ENCODE data around the gene ENO4. TPM values are rescaled to one million over a fixed set of nuclear protein-coding genes. Genes with fewer than 3 reads are reported as not detected.

ENO4 gene
- total RNA-seq, 1 donor from 2014 or later = not detected

GRCh38 chr10:116835658-116836057 lies 13.6 kb upstream of the ENO4 start:
- peaks cover 7% of the 10 kb centered on the region for H3K27me3 Mint-ChIP-seq (ENCODE audit: insufficient read depth)
- H3K9me3 Mint-ChIP-seq = no peaks in the 10 kb centered on the region
- no peak overlapping the region for H3K27ac Mint-ChIP-seq
- no peaks in the 10 kb centered on the region for H3K36me3 Mint-ChIP-seq (ENCODE audit: low read depth)
- intact Hi-C loops (cut with micrococcal nuclease) = no loop called here
- no peaks in the 10 kb centered on the region for H3K4me1 Mint-ChIP-seq (ENCODE audit: low read depth)
- no peak overlapping the region for H3K4me3 Mint-ChIP-seq
- no peak for DNase-seq (ENCODE audit: low spot score)

GRCh38 chr10:116836083-116836482 lies 13.2 kb upstream of the ENO4 start:
- Mint-ChIP-seq H3K4me1 (ENCODE audit: low read depth) (no peaks in the 10 kb centered on the region), H3K27me3 (ENCODE audit: insufficient read depth) (peaks cover 9% of the 10 kb centered on the region), H3K27ac (no peak overlapping the region), H3K4me3 (no peak overlapping the region), H3K9me3 (no peaks in the 10 kb centered on the region), H3K36me3 (ENCODE audit: low read depth) (no peaks in the 10 kb centered on the region)
- DNase-seq (ENCODE audit: low spot score) = no peak
- intact Hi-C loops (cut with micrococcal nuclease) = no loop called here

DNA sequence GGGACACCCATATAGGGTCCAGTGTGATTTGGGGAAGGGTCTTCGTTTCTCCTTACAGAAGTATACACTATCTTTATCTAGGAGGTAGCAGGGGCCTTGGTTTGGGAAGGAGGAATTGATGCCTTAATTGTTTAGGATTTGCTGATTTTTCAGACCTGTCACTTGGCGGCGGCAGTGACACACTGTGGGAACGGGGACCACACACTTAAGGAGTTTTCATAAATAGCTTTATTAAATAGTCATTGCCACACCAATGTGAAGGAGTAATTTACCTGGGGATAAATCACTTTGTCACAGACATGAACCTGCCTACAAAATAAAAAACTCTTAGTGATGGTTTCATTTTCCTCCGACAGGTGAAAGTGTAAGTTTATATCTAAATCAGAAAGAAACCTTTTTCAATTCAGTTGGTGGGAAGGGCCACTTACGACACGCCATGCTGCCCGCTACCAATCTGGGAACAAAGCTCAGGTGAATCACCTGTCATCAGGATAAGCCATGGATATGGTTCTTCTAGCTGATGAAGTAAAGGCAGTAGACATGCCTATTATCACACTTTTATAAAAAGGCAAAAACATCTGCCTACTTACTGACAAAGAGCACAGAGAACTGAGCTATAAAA lies 12.3 kb upstream of the ENO4 start:
- no peak for DNase-seq (ENCODE audit: low spot score)
- Mint-ChIP-seq H3K4me3 (no peak overlapping the region), H3K27ac (no peak overlapping the region), H3K27me3 (ENCODE audit: insufficient read depth) (peaks cover 9% of the 10 kb centered on the region), H3K4me1 (ENCODE audit: low read depth) (no peaks in the 10 kb centered on the region), H3K9me3 (no peaks in the 10 kb centered on the region), H3K36me3 (ENCODE audit: low read depth) (no peaks in the 10 kb centered on the region)
- intact Hi-C loops (cut with micrococcal nuclease) = no loop called here

GRCh38 chr10:116838143-116838725 lies 11.1 kb upstream of the ENO4 start:
- DNase-seq (ENCODE audit: low spot score) = no peak
- Mint-ChIP-seq H3K4me3 (no peak overlapping the region), H3K27me3 (ENCODE audit: insufficient read depth) (peaks cover 9% of the 10 kb centered on the region), H3K27ac (no peak overlapping the region), H3K36me3 (ENCODE audit: low read depth) (no peaks in the 10 kb centered on the region), H3K4me1 (ENCODE audit: low read depth) (no peaks in the 10 kb centered on the region), H3K9me3 (no peaks in the 10 kb centered on the region)
- intact Hi-C loops (cut with micrococcal nuclease) = no loop called here

GRCh38 chr10:116840389-116841075 lies 8.8 kb upstream of the ENO4 start:
- no peaks in the 10 kb centered on the region for H3K36me3 Mint-ChIP-seq (ENCODE audit: low read depth)
- DNase-seq (ENCODE audit: low spot score) = no peak
- H3K4me3 Mint-ChIP-seq = no peak overlapping the region
- peaks cover 7% of the 10 kb centered on the region for H3K27me3 Mint-ChIP-seq (ENCODE audit: insufficient read depth)
- no peak overlapping the region for H3K27ac Mint-ChIP-seq
- H3K4me1 Mint-ChIP-seq (ENCODE audit: low read depth) = no peaks in the 10 kb centered on the region
- intact Hi-C loops (cut with micrococcal nuclease) = no loop called here
- no peaks in the 10 kb centered on the region for H3K9me3 Mint-ChIP-seq

DNA sequence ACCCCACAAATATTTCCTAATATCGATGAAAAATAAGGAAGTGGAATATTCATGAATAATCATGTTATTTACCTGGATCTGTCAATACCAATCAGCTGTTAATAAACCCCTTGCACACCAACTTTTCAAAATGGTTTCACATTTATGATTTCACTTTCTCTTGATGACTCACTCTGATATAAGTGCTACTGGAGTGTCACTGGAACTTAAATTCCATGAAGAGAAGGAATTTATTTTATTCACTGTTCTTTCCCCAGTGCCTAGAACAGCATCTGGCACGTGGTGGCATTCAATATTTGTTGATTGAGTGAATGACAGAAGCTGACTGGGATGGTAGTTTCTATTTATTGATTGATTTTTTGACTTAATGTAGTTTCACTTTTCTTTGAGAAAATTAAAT lies 3.5 kb upstream of the ENO4 start:
- no peaks in the 10 kb centered on the region for H3K36me3 Mint-ChIP-seq (ENCODE audit: low read depth)
- intact Hi-C loops (cut with micrococcal nuclease) = no loop called here
- peaks cover 38% of the 10 kb centered on the region for H3K27me3 Mint-ChIP-seq (ENCODE audit: insufficient read depth)
- H3K4me3 Mint-ChIP-seq = no peak overlapping the region
- no peak for DNase-seq (ENCODE audit: low spot score)
- no peak overlapping the region for H3K27ac Mint-ChIP-seq
- peaks cover 10% of the 10 kb centered on the region for H3K4me1 Mint-ChIP-seq (ENCODE audit: low read depth)
- no peaks in the 10 kb centered on the region for H3K9me3 Mint-ChIP-seq

- Mint-ChIP-seq H3K4me3 (no peak overlapping the region), H3K4me1 (ENCODE audit: low read depth) (peaks cover 10% of the 10 kb centered on the region), H3K36me3 (ENCODE audit: low read depth) (no peaks in the 10 kb centered on the region), H3K27ac (no peak overlapping the region), H3K27me3 (ENCODE audit: insufficient read depth) (peaks cover 47% of the 10 kb centered on the region), H3K9me3 (no peaks in the 10 kb centered on the region)
- intact Hi-C loops (cut with micrococcal nuclease) = no loop called here
- DNase-seq (ENCODE audit: low spot score) = no peak
These were observed 1.0 kb upstream of the ENO4 start for GRCh38 chr10:116848032-116848943.

GRCh38 chr10:116848944-116849247 lies 403 bp upstream of the ENO4 start:
- no peak for DNase-seq (ENCODE audit: low spot score)
- H3K9me3 Mint-ChIP-seq = no peaks in the 10 kb centered on the region
- peaks cover 10% of the 10 kb centered on the region for H3K4me1 Mint-ChIP-seq (ENCODE audit: low read depth)
- H3K27me3 Mint-ChIP-seq (ENCODE audit: insufficient read depth) = peaks cover 47% of the 10 kb centered on the region
- no peaks in the 10 kb centered on the region for H3K36me3 Mint-ChIP-seq (ENCODE audit: low read depth)
- H3K27ac Mint-ChIP-seq = no peak overlapping the region
- intact Hi-C loops (cut with micrococcal nuclease) = no loop called here
- no peak overlapping the region for H3K4me3 Mint-ChIP-seq

GRCh38 chr10:116850058-116850611 lies 836 bp downstream of the ENO4 start:
- Mint-ChIP-seq H3K4me1 (ENCODE audit: low read depth) (peaks cover 10% of the 10 kb centered on the region), H3K4me3 (no peak overlapping the region), H3K27me3 (ENCODE audit: insufficient read depth) (peaks cover 47% of the 10 kb centered on the region), H3K27ac (no peak overlapping the region), H3K9me3 (no peaks in the 10 kb centered on the region), H3K36me3 (ENCODE audit: low read depth) (no peaks in the 10 kb centered on the region)
- DNase-seq (ENCODE audit: low spot score) = no peak
- intact Hi-C loops (cut with micrococcal nuclease) = no loop called here

DNA sequence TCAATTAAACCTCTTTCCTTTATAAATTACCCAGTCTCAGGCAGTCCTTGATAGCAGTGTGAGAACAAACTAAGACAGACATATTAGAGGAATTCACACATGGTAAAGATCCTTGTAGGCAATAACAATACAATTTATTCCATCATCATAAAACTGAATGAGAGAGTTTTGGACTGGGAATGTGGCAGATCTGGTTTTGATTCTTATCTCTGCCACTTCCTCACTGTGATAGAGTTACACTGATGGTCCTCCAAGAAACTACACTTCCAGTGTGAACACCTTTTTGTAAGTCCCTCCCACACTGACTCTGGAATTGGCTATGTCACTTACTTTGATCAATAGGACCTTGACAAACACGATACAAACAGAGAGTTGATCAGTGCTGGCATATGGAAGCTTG lies 2.9 kb downstream of the ENO4 start:
- intact Hi-C loops (cut with micrococcal nuclease) = no loop called here
- Mint-ChIP-seq H3K4me1 (ENCODE audit: low read depth) (peaks cover 10% of the 10 kb centered on the region), H3K4me3 (no peak overlapping the region), H3K9me3 (no peaks in the 10 kb centered on the region), H3K36me3 (ENCODE audit: low read depth) (no peaks in the 10 kb centered on the region), H3K27ac (no peak overlapping the region), H3K27me3 (ENCODE audit: insufficient read depth) (peaks cover 37% of the 10 kb centered on the region)
- DNase-seq (ENCODE audit: low spot score) = no peak

DNA sequence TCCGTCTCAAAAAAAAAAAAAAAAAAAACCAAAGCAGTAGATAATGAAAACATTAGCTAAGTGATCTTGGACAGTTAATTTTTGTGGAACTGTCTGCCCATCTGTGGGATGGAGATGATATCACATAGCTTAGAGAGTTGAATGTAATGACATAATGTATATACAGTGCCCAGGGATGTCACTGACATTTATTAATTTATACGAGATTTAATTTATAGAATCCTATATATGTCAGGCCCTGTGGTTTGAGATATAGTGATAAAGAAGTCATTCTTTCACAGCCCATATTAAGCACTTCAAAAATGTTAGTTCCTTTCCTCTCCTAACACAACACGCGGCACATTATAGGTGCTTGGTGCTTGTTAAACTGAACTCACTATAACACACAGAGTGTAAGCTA lies 4.0 kb downstream of the ENO4 start:
- H3K4me3 Mint-ChIP-seq = no peak overlapping the region
- no peak for DNase-seq (ENCODE audit: low spot score)
- H3K27ac Mint-ChIP-seq = no peak overlapping the region
- intact Hi-C loops (cut with micrococcal nuclease) = no loop called here
- peaks cover 7% of the 10 kb centered on the region for H3K9me3 Mint-ChIP-seq
- H3K36me3 Mint-ChIP-seq (ENCODE audit: low read depth) = no peaks in the 10 kb centered on the region
- H3K4me1 Mint-ChIP-seq (ENCODE audit: low read depth) = peaks cover 5% of the 10 kb centered on the region
- H3K27me3 Mint-ChIP-seq (ENCODE audit: insufficient read depth) = peaks cover 27% of the 10 kb centered on the region

GRCh38 chr10:116853701-116854100 lies 4.4 kb downstream of the ENO4 start:
- no peak for DNase-seq (ENCODE audit: low spot score)
- no peaks in the 10 kb centered on the region for H3K36me3 Mint-ChIP-seq (ENCODE audit: low read depth)
- H3K4me3 Mint-ChIP-seq = no peak overlapping the region
- peaks cover 23% of the 10 kb centered on the region for H3K27me3 Mint-ChIP-seq (ENCODE audit: insufficient read depth)
- intact Hi-C loops (cut with micrococcal nuclease) = no loop called here
- H3K27ac Mint-ChIP-seq = no peak overlapping the region
- peaks cover under 1% of the 10 kb centered on the region for H3K4me1 Mint-ChIP-seq (ENCODE audit: low read depth)
- peaks cover 7% of the 10 kb centered on the region for H3K9me3 Mint-ChIP-seq

- peaks cover 2% of the 10 kb centered on the region for H3K27me3 Mint-ChIP-seq (ENCODE audit: insufficient read depth)
- no peak for DNase-seq (ENCODE audit: low spot score)
- H3K36me3 Mint-ChIP-seq (ENCODE audit: low read depth) = no peaks in the 10 kb centered on the region
- H3K4me3 Mint-ChIP-seq = no peak overlapping the region
- H3K4me1 Mint-ChIP-seq (ENCODE audit: low read depth) = no peaks in the 10 kb centered on the region
- intact Hi-C loops (cut with micrococcal nuclease) = no loop called here
- peaks cover 7% of the 10 kb centered on the region for H3K9me3 Mint-ChIP-seq
- H3K27ac Mint-ChIP-seq = no peak overlapping the region
These were observed 7.9 kb downstream of the ENO4 start for GRCh38 chr10:116857156-116857555.
